GM21619 (cell line): ENCODE data around the gene TMPRSS9.

Source experiments
- ATAC-seq: cut with Tn5 transposase; IDR thresholded peaks from one replicate; pipeline ENCODE4 v1.9.1; 2021; ENCODE audit not compliant: unreplicated experiment

The TMPRSS9 gene

DNA sequence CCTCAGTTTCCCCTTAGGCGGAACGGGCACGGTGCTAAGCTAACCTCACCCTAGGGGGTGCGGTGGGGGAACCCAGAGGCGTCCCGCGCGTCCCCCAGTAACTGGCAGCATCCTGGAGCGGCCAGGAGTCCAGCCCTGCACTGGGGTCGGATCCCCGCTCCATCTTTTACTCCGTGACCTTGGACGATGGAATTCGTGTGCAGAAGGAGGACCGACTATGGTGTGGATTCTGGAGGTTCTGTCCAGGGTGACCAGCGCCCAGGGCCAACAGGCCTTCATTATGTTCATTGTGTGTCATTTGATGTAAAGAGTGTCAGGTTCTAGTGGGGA, 31.0 kb upstream of the TMPRSS9 start:
- no peak for ATAC-seq

- no peak for ATAC-seq
Observed at GRCh38 chr19:2329501-2329916, 30.6 kb upstream of the TMPRSS9 start.

GRCh38 chr19:2330255-2330631, 29.8 kb upstream of the TMPRSS9 start:
- ATAC-seq = no peak

- ATAC-seq = no peak
Observed at GRCh38 chr19:2330632-2331284, 29.3 kb upstream of the TMPRSS9 start.

GRCh38 chr19:2331601-2332246, 28.3 kb upstream of the TMPRSS9 start:
- ATAC-seq = no peak

- no peak for ATAC-seq
Observed at GRCh38 chr19:2332341-2333026, 27.6 kb upstream of the TMPRSS9 start.

DNA sequence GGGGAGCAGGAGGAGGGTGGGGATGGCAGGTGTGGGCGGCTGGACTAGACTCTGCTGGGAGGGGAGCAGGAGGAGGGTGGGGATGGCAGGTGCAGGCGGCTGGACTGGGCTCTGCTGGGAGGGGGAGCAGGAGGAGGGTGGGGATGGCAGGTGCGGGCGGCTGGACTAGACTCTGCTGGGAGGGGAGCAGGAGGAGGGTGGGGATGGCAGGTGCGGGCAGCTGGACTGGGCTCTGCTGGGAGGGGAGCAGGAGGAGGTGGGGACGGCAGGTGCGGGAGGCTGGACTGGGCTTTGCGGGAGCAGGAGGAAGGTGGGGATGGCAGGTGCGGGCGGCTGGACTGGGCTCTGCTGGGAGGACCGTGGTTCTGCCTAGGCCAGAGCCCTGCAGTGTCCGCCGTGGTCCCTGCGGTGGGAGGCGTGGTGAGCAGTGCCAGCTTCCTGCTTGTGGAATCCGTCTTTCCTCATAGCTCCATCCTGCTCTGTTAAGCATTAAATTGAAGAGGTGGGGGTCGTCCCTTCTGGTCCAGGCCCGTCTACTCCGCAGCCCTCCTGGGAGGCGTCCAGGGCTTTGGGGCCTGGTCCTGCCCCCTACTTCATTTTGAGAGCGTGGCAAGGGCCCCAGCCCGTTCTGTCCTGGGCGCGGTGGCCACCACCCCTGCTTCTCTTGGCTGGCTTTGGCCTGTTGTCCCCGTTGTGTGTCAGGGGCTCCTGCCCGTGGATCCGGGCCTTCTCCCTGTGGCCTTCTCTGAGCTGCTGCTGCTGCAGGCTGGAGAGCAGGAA, 26.8 kb upstream of the TMPRSS9 start:
- no peak for ATAC-seq

- ATAC-seq = no peak
Observed at GRCh38 chr19:2333807-2334211, 26.3 kb upstream of the TMPRSS9 start.

GRCh38 chr19:2334426-2334825, 25.6 kb upstream of the TMPRSS9 start:
- ATAC-seq = no peak

- ATAC-seq = no peak
Observed at GRCh38 chr19:2334986-2335846, 24.8 kb upstream of the TMPRSS9 start.

DNA sequence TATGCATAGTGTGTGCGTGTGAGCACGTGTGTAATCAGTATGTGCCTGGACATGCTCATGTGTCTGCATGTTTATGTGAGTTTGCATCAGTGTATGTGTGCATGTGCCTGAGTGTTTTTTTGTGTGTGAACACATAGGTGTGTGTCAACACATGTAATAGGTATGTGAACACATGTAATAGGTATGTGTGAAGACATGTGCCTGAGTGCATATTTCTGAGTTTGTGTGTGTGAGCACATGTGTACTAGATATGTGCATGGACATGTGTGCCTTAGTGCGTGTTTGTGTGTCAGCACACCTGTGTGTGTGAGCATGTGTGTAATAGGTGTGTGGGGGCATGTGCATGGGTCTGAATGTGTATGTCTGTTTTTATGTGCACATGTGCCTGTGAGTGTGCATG, 24.2 kb upstream of the TMPRSS9 start:
- no peak for ATAC-seq

- ATAC-seq = no peak
Observed at GRCh38 chr19:2336528-2337328, 23.3 kb upstream of the TMPRSS9 start.

DNA sequence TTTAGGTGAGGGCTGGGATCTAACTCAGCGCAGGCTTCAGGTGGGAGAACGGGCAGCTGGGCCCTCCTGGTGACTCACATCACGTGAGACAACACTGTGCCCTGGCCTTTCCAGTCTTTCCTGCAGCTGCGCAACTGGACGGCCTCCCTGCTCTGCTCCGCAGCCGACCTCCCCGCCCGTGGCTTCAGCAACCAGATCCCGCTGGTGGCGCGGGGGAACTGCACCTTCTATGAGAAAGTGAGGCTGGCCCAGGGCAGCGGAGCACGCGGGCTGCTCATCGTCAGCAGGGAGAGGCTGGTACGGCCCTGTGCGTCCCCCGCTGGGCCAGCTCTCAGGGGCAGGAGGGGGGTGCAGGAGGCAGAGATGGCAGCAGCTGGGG, 22.7 kb upstream of the TMPRSS9 start:
- no peak for ATAC-seq

DNA sequence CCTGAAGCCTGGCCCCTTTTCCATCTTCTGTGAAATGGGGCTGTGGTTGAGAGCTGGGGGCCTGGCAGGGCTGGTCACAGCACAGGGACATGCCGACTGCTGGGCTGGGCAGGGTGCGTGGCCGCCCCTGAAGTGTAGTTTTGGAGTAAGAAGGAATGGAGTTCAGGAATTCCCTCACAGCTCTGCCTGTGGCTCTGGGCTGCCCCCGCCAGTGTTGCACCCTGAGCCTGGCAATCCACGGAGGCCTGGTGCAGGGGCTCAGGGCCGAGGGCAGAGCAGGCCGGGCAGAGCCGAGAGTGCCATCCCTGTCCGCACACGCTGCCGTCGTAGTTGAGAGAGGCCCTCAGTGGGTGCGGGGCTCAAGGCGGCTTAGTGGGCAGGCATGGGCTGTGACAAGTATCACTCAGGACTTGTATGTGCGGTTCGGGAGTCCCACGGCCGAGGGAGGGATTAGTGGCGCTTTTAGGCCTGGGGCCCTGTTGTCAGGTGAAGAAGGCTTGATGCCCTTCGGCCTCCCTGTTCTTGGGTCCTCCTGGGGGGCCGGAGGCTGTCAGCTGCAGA, 21.9 kb upstream of the TMPRSS9 start:
- no peak for ATAC-seq

GRCh38 chr19:2338751-2339643, 21.1 kb upstream of the TMPRSS9 start:
- ATAC-seq = no peak

DNA sequence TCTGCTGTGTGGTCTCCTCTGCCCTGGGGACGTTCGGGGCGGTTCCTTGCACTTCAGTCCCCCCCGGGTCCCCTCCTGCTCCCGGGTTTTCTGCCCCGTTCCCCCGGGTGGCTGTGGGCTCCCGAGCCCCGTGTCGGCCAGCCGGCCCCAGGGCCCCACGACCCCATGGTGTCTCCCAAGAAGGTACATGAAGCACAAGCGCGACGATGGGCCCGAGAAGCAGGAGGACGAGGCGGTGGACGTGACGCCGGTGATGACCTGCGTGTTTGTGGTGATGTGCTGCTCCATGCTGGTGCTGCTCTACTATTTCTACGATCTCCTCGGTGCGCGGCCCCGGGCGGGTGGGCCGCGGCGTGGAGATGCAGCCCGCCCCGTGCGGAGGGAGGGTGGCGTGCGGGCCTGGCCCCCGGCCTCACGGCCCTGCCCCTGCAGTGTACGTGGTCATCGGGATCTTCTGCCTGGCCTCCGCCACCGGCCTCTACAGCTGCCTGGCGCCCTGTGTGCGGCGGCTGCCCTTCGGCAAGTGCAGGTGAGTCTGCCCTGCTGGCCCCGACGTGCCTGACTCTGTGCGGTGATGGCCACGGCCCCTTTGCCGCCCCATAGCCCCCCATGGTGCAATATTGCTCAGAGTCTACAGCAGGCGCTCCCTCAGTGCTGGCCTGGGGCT, 20.3 kb upstream of the TMPRSS9 start:
- ATAC-seq = no peak

DNA sequence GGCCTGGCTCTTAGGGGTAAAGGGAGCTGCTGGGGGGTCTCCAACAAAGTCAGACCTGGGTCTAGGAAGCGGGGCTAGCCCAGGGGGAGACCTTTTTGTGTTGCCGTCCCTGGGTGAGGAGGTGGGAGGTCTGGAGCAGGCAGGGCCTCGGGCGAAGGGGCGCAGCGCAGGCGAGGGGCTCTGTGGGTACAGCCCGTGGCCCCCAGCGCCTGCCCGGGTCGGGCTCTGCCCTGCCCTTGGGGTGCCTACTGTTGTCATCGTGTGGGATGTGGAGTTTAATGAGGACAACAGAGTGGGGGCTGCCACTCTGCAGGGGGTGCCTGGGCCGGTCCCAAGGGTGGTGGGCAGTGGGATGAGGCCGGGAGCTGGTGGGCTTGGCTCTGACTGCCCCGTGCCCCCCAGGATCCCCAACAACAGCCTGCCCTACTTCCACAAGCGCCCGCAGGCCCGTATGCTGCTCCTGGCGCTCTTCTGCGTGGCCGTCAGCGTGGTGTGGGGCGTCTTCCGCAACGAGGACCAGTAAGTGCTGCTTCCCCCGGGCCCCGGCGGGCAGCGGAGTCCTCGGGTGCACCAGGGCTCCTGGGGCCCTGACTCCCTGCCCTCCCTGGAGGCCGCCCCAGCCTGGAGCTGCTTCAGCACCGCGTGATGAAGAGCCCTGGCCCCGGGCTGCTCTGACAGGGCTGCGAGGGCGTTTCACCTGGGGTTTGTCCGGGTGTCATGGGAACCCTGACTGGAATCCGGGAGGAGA, 19.4 kb upstream of the TMPRSS9 start:
- no peak for ATAC-seq
